Measurements from ENCODE around the gene IL18. TPM values are rescaled to one million over a fixed set of nuclear protein-coding genes. Genes with fewer than 3 reads are reported as not detected.

Gene IL18
- total RNA-seq, 1 donor from 2014 or later, result 0.31 TPM

DNA sequence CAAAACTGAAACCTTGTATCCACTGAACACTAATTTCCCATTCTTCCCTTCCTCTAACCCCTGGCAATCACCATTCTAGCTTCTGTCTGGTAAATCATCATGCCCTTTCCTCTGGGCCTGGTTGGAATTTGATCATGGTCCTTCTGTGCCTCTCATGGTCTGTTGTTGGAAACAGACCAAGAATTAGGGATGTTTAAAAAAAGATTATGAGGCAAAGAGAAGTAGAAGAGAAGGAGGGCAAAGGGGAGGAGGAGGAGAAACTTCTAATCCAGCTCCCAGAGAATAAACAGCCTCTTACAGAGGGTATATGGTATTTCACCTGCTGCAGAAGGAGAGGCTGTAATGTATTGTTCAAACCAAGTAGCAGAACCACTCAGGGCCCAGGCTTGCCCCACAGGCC lies 22.0 kb upstream of the IL18 start:
- Mint-ChIP-seq H3K36me3 (peaks cover 9% of the 10 kb centered on the region), H3K27me3 (ENCODE audit: low read depth) (no peaks in the 10 kb centered on the region), H3K9me3 (peaks cover 5% of the 10 kb centered on the region), H3K4me1 (peaks cover 18% of the 10 kb centered on the region), H3K27ac (no peak overlapping the region), H3K4me3 (no peak overlapping the region)
- TF ChIP-seq, protein P1, sequence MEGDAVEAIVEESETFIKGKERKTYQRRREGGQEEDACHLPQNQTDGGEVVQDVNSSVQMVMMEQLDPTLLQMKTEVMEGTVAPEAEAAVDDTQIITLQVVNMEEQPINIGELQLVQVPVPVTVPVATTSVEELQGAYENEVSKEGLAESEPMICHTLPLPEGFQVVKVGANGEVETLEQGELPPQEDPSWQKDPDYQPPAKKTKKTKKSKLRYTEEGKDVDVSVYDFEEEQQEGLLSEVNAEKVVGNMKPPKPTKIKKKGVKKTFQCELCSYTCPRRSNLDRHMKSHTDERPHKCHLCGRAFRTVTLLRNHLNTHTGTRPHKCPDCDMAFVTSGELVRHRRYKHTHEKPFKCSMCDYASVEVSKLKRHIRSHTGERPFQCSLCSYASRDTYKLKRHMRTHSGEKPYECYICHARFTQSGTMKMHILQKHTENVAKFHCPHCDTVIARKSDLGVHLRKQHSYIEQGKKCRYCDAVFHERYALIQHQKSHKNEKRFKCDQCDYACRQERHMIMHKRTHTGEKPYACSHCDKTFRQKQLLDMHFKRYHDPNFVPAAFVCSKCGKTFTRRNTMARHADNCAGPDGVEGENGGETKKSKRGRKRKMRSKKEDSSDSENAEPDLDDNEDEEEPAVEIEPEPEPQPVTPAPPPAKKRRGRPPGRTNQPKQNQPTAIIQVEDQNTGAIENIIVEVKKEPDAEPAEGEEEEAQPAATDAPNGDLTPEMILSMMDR (IDR thresholded peaks at IDR 0.05; ENCODE audit: unreplicated experiment), result no peak
- no peak for DNase-seq (ENCODE audit: low spot score in 2 of 2, unreplicated experiment in 2 of 2)

GRCh38 chr11:112182867-112183266 lies 19.0 kb upstream of the IL18 start:
- TF ChIP-seq, protein P1 (IDR thresholded peaks at IDR 0.05; ENCODE audit: unreplicated experiment), result no peak
- H3K27ac Mint-ChIP-seq, result no peak overlapping the region
- H3K9me3 Mint-ChIP-seq, result peaks cover 7% of the 10 kb centered on the region
- no peak overlapping the region for H3K4me3 Mint-ChIP-seq
- H3K36me3 Mint-ChIP-seq, result peaks cover 14% of the 10 kb centered on the region
- no peaks in the 10 kb centered on the region for H3K27me3 Mint-ChIP-seq (ENCODE audit: low read depth)
- no peak for DNase-seq (ENCODE audit: low spot score in 2 of 2, unreplicated experiment in 2 of 2)
- peaks cover 28% of the 10 kb centered on the region for H3K4me1 Mint-ChIP-seq

DNA sequence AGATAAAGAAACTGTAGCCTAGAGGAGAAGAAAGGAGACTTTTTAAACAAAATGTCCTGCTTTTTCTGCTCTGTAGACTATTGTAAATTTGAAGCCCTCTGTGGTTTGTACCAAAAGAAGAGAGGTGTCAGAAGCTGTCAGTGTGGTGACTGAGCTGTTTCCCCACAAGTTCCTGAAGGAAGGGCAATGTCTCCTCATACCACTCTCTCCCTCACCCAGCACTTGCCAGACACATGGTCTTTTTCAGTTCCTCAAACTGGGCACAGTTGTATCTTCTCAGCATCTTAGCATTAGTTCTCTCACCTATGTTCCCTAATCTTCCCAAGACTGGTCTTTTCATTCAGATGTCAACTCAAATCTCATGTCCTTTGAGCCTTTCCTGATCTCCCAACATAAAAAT lies 15.7 kb upstream of the IL18 start:
- TF ChIP-seq, protein P1 (IDR thresholded peaks at IDR 0.05; ENCODE audit: unreplicated experiment), result no peak
- H3K36me3 Mint-ChIP-seq, result peaks cover 14% of the 10 kb centered on the region
- DNase-seq (ENCODE audit: low spot score in 2 of 2, unreplicated experiment in 2 of 2), result no peak
- peaks cover 7% of the 10 kb centered on the region for H3K9me3 Mint-ChIP-seq
- H3K4me3 Mint-ChIP-seq, result no peak overlapping the region
- H3K27ac Mint-ChIP-seq, result peak overlapping the region; percentile 32
- H3K4me1 Mint-ChIP-seq, result peaks cover 49% of the 10 kb centered on the region
- no peaks in the 10 kb centered on the region for H3K27me3 Mint-ChIP-seq (ENCODE audit: low read depth)

- Mint-ChIP-seq H3K4me3 (no peak overlapping the region), H3K27me3 (ENCODE audit: low read depth) (no peaks in the 10 kb centered on the region), H3K4me1 (peaks cover 50% of the 10 kb centered on the region), H3K27ac (peak overlapping the region; percentile 27), H3K36me3 (peaks cover 14% of the 10 kb centered on the region), H3K9me3 (peaks cover 7% of the 10 kb centered on the region)
- no peak for DNase-seq (ENCODE audit: low spot score in 2 of 2, unreplicated experiment in 2 of 2)
- TF ChIP-seq, protein P1 (IDR thresholded peaks at IDR 0.05; ENCODE audit: unreplicated experiment), result no peak
Measured at GRCh38 chr11:112178936-112179335, 15.0 kb upstream of the IL18 start.

DNA sequence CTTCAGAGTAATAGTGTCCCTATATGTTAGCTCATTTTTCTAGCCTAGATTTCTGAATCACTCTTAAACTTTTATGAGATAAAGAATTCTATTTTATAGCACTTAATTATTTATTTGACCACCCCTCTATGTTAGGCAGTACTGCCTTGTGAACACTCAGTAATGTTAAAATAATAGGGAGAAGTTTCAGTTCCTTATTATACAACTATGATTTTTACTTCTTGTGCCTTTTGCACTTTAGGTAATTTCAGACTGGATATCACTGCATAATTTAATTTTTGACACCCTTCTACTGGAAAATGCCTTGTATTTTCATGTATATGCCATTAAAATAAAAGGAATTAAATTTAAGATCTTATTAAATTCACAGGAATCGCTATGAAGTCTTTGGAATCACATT lies 14.5 kb upstream of the IL18 start:
- DNase-seq (ENCODE audit: low spot score in 2 of 2, unreplicated experiment in 2 of 2), result no peak
- Mint-ChIP-seq H3K36me3 (peaks cover 14% of the 10 kb centered on the region), H3K9me3 (peaks cover 7% of the 10 kb centered on the region), H3K27ac (peak overlapping the region; percentile 61), H3K27me3 (ENCODE audit: low read depth) (no peaks in the 10 kb centered on the region), H3K4me3 (no peak overlapping the region), H3K4me1 (peaks cover 50% of the 10 kb centered on the region)
- TF ChIP-seq, protein P1 (IDR thresholded peaks at IDR 0.05; ENCODE audit: unreplicated experiment), result no peak

DNA sequence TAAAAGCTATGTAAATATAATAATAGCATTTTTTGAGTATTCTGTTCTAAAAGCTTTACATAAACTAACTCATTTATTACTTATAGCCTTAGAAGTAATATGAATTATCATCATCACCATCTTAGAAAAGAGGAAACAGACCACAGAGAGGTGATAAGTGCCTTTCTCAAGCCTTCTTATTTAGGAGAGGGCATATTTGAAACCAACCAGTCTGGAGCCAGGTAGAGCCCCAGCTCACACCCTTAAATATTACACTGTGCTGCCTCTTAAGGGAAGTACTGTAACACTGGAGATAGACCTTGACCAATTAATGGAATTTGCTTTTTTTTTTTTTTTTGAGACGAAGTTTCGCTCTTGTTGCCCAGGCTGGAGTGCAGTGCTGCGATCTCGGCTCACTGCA lies 13.7 kb upstream of the IL18 start:
- H3K36me3 Mint-ChIP-seq, result peaks cover 14% of the 10 kb centered on the region
- TF ChIP-seq, protein P1 (IDR thresholded peaks at IDR 0.05; ENCODE audit: unreplicated experiment), result no peak
- no peaks in the 10 kb centered on the region for H3K27me3 Mint-ChIP-seq (ENCODE audit: low read depth)
- peaks cover 7% of the 10 kb centered on the region for H3K9me3 Mint-ChIP-seq
- H3K4me3 Mint-ChIP-seq, result peak overlapping the region; percentile 42
- H3K4me1 Mint-ChIP-seq, result peaks cover 52% of the 10 kb centered on the region
- no peak for DNase-seq (ENCODE audit: low spot score in 2 of 2, unreplicated experiment in 2 of 2)
- peak overlapping the region; percentile 85 for H3K27ac Mint-ChIP-seq
